GM19328 (cell line): Measurements from ENCODE around the gene CRYGA.
A peak's percentile ranks its signal among the peaks of the same experiment; 100 is the strongest.

Experiments used
- ATAC-seq: cut with Tn5 transposase; IDR thresholded peaks from one replicate; pipeline ENCODE4 v1.9.1; 2021; ENCODE audit warnings: mild to moderate bottlenecking, moderate library complexity; ENCODE audit not compliant: unreplicated experiment

CRYGA gene

GRCh38 chr2:208163489-208163888, at the start of gene CRYGA:
CRYGA (minus strand) TSS chr2:208163589; CDS start chr2:208163556, 33 bp downstream.
- ATAC-seq, result no peak

DNA sequence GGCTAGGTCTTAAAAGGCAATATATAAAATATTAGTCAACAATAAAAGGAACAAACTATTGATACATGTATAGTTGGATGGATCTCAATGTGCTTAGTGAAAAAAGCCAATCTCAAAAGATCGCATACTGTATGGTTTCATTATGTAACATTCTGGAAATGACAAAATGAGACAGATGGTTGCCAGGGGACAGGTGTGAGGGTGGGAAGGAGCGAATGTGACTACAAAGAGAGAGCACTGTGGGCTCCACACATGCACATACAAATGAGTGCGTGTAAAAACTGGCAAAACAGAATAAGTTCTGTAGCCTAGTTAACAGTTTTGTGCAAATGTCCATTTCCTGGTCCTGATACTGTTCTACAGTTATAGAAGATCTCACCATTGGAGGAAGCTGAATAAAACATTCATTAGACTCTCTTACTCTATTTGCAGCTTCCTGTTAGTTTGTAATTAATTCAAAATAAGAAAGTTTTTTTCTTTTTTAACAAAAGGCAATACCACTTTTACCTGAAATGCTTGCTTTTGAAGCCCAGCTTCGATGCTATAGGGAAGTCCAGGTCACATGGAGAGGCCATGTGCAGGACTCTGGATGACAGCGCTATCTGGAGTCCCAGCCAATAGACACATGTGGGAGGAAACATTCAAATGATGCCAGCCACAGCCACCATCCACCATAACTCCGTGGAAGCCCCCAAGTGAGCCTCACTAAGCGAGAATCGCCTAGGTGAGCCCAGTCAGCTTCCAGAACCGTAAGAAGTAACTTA, 47.5 kb upstream of the CRYGA start:
- no peak for ATAC-seq

DNA sequence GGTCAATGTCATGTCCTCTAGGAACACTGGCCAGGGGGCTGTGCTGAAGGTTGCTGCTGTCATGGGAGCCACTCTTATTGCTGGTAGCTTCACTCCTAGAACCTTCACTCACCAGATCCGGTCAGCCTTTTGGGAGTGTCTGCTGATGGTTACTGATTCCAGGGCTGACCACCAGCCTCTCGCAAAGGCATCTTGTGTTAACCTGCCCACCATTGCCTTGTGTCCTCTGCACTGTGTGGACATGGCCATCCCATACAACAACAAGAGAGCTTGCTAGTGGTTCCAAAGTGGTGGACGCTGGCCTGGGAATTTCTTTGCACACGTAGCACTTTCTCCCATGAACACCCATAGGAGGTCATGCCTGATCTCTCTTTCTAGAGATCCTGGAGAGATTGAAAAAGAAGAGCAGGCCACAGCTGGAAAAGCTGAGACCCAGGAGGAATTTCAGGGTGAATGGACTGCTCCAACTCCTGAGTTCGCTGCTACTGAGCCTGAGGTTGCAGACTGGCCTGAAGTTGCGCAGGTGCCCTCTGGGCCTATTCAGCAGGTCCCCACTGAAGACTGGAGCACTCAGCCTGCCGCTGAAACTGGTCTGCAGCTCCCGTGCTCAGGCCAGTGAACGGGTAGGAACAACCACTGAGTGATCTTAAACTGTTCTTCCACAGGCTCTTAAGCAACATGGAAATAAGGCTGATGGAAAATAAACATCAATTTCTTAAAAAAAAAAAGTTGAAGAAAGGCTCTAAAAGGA, 45.1 kb upstream of the CRYGA start:
- ATAC-seq, result no peak

DNA sequence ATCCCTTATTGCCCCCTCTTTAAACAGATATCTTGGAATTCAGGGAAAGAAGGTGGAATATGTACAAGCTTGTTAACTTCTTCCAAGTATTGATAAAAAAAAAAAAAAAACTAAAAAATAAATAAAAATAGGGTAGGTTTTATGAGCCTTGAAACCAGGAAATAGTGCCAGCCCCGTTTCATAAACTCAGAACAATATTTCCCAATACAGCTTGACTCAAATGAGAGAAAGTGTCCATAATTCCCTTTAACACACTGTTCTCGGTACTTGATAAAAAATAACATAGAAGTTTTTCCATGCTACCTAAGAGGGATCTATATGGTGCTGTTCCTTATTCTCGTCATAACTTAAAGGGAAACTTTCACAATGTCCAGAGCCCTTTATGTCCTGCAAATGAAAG, 44.4 kb upstream of the CRYGA start:
- no peak for ATAC-seq

- no peak for ATAC-seq
Observed at GRCh38 chr2:208204166-208204565, 40.8 kb upstream of the CRYGA start.

GRCh38 chr2:208195531-208195930, 32.1 kb upstream of the CRYGA start:
- ATAC-seq, result no peak

- no peak for ATAC-seq
Observed at GRCh38 chr2:208192611-208193236, 29.3 kb upstream of the CRYGA start.

DNA sequence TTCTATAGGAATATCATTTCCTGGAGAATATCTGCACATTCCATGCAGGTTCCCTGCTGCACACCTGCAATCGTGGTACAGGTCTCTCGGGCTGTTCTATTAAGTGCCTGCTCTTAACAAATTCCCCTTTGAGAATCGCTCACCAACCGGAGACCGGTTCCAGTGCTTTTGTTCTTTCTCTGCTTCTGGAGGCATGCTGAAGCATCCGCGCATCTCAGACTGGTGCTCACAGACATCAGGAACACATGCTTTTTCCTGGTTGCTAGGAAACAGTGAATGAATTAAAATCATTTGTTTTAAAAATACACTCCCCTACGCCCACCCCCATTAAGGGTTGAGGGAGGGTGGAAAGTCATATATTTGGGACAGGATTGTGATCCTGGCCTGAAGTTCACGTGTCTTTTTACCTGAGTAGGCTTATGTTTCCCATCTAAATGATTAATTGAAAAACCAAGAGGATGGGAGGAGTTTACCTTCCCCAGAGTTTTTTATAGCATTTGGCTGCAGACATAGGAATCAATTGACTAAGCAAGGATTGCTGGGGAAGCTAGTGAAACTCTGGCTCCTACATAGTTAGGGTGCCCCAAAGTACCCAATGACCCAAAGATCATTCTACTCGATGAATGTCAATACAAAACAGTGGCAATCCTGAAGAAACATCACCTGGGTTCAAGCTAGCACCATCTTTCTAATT, 26.6 kb upstream of the CRYGA start, which contains the start of gene C2orf80:
TSS of gene C2orf80 (minus strand) at position 221 of the 694 bp plus-strand sequence. CDS start 3,044 bp downstream, outside the sequence.
- ATAC-seq, result no peak

- no peak for ATAC-seq
Observed at GRCh38 chr2:208189069-208189809, 25.9 kb upstream of the CRYGA start.

GRCh38 chr2:208186893-208187292, 23.5 kb upstream of the CRYGA start:
- ATAC-seq, result no peak

DNA sequence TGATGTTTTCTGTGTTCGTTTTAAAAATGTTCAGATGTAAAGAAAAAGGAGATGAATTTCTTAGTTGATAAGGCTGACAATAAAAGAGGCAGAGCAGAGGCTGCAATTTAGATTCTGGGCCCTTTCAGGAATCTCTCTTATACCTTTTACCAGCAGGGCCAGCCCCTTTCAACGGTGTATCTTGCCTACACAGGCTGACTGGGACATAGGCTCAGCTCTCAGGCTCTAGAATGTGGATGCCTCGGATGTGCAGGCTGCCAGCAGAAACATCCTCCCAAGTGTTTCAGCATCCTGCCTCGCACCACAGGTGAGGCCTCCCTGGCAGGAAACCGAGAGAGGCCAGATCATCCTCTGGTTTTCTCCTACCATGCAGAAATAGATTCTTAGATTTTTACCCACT, 23.1 kb upstream of the CRYGA start:
- no peak for ATAC-seq

- ATAC-seq, result no peak
Observed at GRCh38 chr2:208183972-208184705, 20.8 kb upstream of the CRYGA start.

DNA sequence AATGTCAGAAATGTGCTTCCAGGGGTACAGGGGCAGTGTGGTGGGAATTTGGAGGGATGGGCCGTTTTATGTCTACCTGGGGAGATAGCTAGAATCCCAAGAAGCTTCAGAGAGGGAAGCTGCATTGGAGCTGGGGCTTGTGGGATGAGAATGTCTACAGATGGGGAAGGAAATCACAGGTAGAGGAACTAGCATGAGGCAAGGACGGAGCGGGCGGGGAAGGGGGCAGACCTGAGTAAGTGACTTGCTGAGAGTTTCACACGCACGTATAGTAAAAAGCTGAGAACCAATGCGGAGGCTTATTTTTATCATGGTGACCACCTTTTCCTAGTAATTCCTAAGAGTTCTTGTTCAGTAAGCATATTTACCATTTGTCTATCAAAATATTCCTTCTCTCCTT, 20.1 kb upstream of the CRYGA start:
- no peak for ATAC-seq

DNA sequence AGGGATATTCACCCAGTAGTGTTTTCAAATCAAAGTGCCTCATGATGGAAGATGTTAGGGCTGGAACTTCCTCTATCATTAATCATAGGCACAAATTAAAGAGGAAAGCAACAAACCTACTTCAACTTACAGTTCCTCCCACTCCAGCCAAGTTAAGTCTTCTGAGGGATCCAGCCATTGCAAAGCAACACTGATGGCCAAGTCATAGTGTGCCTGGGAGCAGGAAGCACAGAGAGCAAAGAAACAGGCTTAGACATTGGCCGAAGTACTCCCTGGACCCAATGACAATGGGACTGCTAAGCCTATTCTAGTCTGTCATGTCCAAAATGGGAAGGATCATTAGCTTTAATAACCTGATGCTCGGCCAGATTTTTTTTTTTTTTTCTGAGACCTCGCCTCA, 19.4 kb upstream of the CRYGA start:
- no peak for ATAC-seq

- no peak for ATAC-seq
Observed at GRCh38 chr2:208179028-208179609, 15.7 kb upstream of the CRYGA start.

DNA sequence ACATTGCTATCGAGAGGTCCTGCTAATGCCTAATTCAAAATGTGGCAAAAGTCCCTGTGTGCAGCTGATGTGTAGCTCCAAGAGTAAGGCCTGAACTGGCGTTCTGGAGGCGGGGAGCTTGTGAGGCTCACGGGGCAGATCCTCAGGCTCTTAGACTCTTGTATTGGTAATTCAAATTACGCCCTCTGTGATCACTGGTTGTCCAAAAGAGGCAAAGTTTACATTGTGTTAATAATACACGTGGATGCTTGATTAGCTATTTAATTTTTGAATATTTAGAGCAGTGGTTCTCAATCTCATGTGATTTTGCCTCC, 12.4 kb upstream of the CRYGA start:
- ATAC-seq, result no peak

GRCh38 chr2:208175069-208175839, 11.9 kb upstream of the CRYGA start:
- ATAC-seq, result peak; percentile 96

DNA sequence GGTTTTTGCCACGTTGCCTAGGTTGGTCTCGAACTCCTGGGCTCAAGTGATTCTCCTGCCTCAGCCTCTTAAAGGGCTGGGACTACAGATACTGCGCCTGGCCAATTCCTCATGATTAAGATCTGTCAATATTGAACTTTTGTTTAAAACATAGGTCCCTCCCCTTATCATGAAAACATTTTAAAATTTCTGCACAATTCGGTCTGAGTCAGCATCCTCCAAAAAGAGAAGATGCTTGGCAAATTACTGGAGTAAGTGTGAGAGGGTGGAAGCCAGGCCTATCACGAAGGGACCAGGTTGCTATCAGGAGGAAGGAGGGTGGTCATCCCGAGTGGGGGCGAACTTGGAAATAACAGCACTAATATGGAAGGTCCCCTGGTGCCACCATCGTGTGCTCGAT, 10.8 kb upstream of the CRYGA start:
- ATAC-seq, result no peak

DNA sequence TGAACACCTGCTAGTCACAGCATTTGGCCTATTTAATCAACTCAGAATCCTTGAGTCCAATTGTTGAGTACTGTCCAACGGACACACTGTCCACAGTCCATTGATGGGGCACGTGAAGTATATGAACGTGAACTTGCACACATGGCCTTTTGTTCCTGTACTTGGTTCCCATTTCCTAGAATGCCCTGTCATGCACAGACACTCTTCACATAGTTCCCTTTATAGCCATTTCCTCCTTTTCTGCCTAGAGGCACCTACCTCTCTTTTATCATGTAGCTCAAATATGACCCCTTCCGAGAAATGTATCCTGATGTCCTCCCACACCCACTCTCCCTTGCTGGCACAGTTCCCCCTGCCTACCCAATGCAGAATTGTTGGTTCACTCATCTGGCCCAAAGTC, 8.7 kb upstream of the CRYGA start:
- no peak for ATAC-seq
